Kidney (tissue), 14 donors: ENCODE measurements around the gene C2orf72. TPM values are rescaled to one million over a fixed set of nuclear protein-coding genes. Genes with fewer than 3 reads are reported as not detected.

Experiments
- DNase-seq, 5 donors: peaks; one replicate each; pipeline ENCODE4 v3.0.0-alpha.2; 2013 to 2020
- FAIRE-seq: peaks from 2 replicates; lab custom pipeline; 2012; peaks lifted over from hg19 to GRCh38; lab: Jason Lieb, UNC
- H3K27ac ChIP-seq, 2 donors: one replicate each; pipeline ENCODE4 v1.7.0; 2013; ENCODE audit warnings: low read depth in 2 of 2, low read length in 2 of 2, inconsistent platforms in 1 of 2
- H3K27me3 ChIP-seq: one replicate; pipeline ENCODE4 v1.7.1; 2013; ENCODE audit warnings: low read length, inconsistent platforms; ENCODE audit not compliant: control insufficient read depth, insufficient read depth
- H3K36me3 ChIP-seq, 3 donors: one replicate each; pipeline versions ENCODE4 v1.7.0 to v1.7.1; 2013; ENCODE audit warnings: low read length in 3 of 3, control low read depth in 1 of 3, inconsistent platforms in 1 of 3; ENCODE audit not compliant: insufficient read depth in 3 of 3, control insufficient read depth in 2 of 3
- H3K4me1 ChIP-seq, 3 donors: one replicate each; pipeline versions ENCODE4 v1.7.0 to v1.7.1; 2013; ENCODE audit warnings: low read length in 3 of 3, inconsistent platforms in 1 of 3, low read depth in 1 of 3; ENCODE audit not compliant: control insufficient read depth in 2 of 3, insufficient read depth in 2 of 3
- H3K4me3 ChIP-seq, 3 donors: one replicate each; pipeline versions ENCODE4 v1.7.0 to v1.8.1; 2013; ENCODE audit warnings: low read length in 3 of 3, control low read depth in 1 of 3, inconsistent platforms in 1 of 3
- H3K9ac ChIP-seq, 3 donors: one replicate each; pipeline versions ENCODE4 v1.7.0 to v1.7.1; 2013; ENCODE audit warnings: low read length in 3 of 3, control low read depth in 1 of 3, inconsistent platforms in 1 of 3
- H3K9me3 ChIP-seq, 3 donors: one replicate each; pipeline versions ENCODE4 v1.7.0 to v1.7.1; 2013; ENCODE audit warnings: low read length in 3 of 3, control low read depth in 1 of 3, inconsistent platforms in 1 of 3; ENCODE audit not compliant: control insufficient read depth in 2 of 3, insufficient read depth in 1 of 3
- intact Hi-C: fragments of 100-400 bp; cut with DNase I; formaldehyde crosslinking; loops from one replicate; pipeline ENCODE4 v1.11.1; 2022
- polyA plus RNA-seq: library from polyadenylated mRNA; stranded (reverse); fragments of 350-450 nt; fragmentation: Illumina TruSeq; extraction: RNeasy Lipid Tissue Mini Kit (QIAGEN cat#74804); gene quantifications from one replicate; pipeline ENCODE4 v1.2.3, GENCODE V29; 2014; ENCODE audit warnings: low read depth, low replicate concordance; ENCODE audit not compliant: insufficient read depth
- total RNA-seq: library from RNA; stranded (reverse); fragmentation: NEBNext Ultra II Directional; extraction: Animal tissue kit (Norgen Biotek cat#: 25700); gene quantifications from one replicate; pipeline ENCODE4 v1.2.1, GENCODE V29; 2021
- TF ChIP-seq, protein P1 (sequence below): IDR thresholded peaks from 3 replicates; pipeline ENCODE4 v1.5.1; 2012; ENCODE audit warnings: mild to moderate bottlenecking, moderate library complexity, borderline replicate concordance; ENCODE audit not compliant: insufficient read depth; ENCODE audit errors: extremely low read depth
- donor health status: control.
- donor health status: control.
- donor health status: control.
- donor health status: control.
- donor health status: control.
- donor health status: DM: yes; HTN: yes; CAD: no.
- donor health status: Normal renal cell carcinoma (clear cell type).

Gene C2orf72
- total and polyA plus RNA-seq, 2 donors from 2014 or later: 0.88 to 2.6 TPM

- Histone ChIP-seq H3K4me1 (no peaks in the 10 kb centered on the region), H3K27ac (no peak overlapping the region)
- TF ChIP-seq, protein P1, sequence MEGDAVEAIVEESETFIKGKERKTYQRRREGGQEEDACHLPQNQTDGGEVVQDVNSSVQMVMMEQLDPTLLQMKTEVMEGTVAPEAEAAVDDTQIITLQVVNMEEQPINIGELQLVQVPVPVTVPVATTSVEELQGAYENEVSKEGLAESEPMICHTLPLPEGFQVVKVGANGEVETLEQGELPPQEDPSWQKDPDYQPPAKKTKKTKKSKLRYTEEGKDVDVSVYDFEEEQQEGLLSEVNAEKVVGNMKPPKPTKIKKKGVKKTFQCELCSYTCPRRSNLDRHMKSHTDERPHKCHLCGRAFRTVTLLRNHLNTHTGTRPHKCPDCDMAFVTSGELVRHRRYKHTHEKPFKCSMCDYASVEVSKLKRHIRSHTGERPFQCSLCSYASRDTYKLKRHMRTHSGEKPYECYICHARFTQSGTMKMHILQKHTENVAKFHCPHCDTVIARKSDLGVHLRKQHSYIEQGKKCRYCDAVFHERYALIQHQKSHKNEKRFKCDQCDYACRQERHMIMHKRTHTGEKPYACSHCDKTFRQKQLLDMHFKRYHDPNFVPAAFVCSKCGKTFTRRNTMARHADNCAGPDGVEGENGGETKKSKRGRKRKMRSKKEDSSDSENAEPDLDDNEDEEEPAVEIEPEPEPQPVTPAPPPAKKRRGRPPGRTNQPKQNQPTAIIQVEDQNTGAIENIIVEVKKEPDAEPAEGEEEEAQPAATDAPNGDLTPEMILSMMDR: no peak
These were observed 2.0 kb downstream of the C2orf72 start for GRCh38 chr2:231039294-231039664.

GRCh38 chr2:231039821-231040364 lies 2.6 kb downstream of the C2orf72 start:
- TF ChIP-seq, protein P1: no peak

More at GRCh38 chr2:231039294-231039664, 2.0 kb downstream of the C2orf72 start:
- intact Hi-C loops: no loop called here
- H3K27me3 ChIP-seq: peaks cover 13% of the 10 kb centered on the region
- H3K9me3 ChIP-seq: no peaks in the 10 kb centered on the region
- no peak for FAIRE-seq
- H3K36me3 ChIP-seq: no peaks in the 10 kb centered on the region
- H3K4me3 ChIP-seq: no peak overlapping the region
- DNase-seq: no peak
- no peak overlapping the region for H3K9ac ChIP-seq

DNA sequence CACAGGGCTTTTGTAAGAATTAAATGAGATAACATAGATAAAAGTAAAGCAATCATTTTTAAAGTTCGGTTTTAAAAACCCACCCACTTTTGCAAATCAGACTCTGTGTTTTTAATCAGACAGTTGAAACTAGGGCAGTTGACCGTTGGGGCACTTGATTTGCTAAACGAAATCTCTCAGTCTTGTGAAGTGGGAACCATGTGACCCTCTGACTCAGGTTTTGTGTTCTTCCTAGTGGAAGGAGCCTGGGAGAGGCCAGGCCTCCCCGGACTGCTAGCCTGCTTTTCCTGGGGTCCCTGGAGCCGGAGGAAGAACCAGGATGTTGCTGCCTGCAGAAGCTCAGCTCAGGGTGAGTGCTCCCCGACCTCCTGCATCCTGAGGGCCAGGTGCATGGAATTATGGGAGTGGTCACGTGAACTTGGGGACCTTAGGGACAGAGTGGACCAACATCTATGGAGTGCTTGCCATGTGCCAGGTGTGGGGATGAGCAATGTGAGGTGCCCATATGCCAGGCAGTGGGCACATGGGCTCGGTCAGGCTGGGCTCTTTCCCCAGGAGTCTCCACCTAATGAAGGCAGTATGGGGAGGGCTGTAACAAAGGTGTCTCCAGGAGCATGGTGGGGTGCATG lies 3.9 kb downstream of the C2orf72 start:
- Histone ChIP-seq H3K9me3 (no peaks in the 10 kb centered on the region), H3K9ac (no peak overlapping the region), H3K27ac (no peak overlapping the region), H3K4me1 (no peaks in the 10 kb centered on the region), H3K27me3 (peaks cover 12% of the 10 kb centered on the region), H3K36me3 (no peaks in the 10 kb centered on the region), H3K4me3 (no peak overlapping the region)
- FAIRE-seq (no peak), DNase-seq (no peak)
- TF ChIP-seq, protein P1: no peak
- intact Hi-C loops: no loop called here

More at GRCh38 chr2:231039821-231040364, 2.6 kb downstream of the C2orf72 start:
- Histone ChIP-seq H3K36me3 (no peaks in the 10 kb centered on the region), H3K4me3 (no peak overlapping the region), H3K27me3 (peaks cover 13% of the 10 kb centered on the region), H3K27ac (no peak overlapping the region), H3K9ac (no peak overlapping the region), H3K4me1 (no peaks in the 10 kb centered on the region), H3K9me3 (no peaks in the 10 kb centered on the region)
- no peak for FAIRE-seq
- no peak for DNase-seq
- intact Hi-C loops: no loop called here
